T-cell (primary cell): ENCODE results near the gene RTF1. TPM values are rescaled to one million over a fixed set of nuclear protein-coding genes. Genes with fewer than 3 reads are reported as not detected.

Experiments
- ATAC-seq, 4 experiments: fragments of 200-7000 bp in 3 of 4; fragments of 150-1000 bp in 1 of 4; cut with Tn5 transposase; replicated peaks in 1 of 4; 1 replicate in 3 of 4; 2 replicates in 1 of 4; pipeline ENCODE4 v1.10.0; 2021; ENCODE audit warnings: moderate library complexity in 3 of 4, mild to moderate bottlenecking in 2 of 4, moderate number of reproducible peaks in 1 of 4
- CTCF ChIA-PET, 2 donors: fragments of 300-600 bp; sonication (Branson Sonifier 250); formaldehyde crosslinking; loops; one replicate each; lab custom pipeline; 2022; ENCODE audit warnings: antibody characterized with exemption in 2 of 2; lab: Charles Lee
- POLR2A ChIA-PET, 2 donors: fragments of 300-600 bp; sonication (Branson Sonifier 250); formaldehyde crosslinking; loops; one replicate each; lab custom pipeline; 2022; ENCODE audit warnings: antibody characterized with exemption in 2 of 2; lab: Charles Lee
- DNase-seq, 35 experiments: peaks; one replicate each; pipeline versions ENCODE4 v3.0.0 to v3.0.0-alpha.2; 2013 to 2023
- H3K27ac ChIP-seq: one replicate; pipeline ENCODE4 v1.5.1; 2013; ENCODE audit warnings: low read length
- H3K27me3 ChIP-seq, 2 experiments: replicated peaks in 1 of 2; 1 replicate in 1 of 2; 2 replicates in 1 of 2; pipeline versions ENCODE4 v1.6.1 to v1.7.0; 2013; ENCODE audit warnings: low read length in 1 of 2, mixed read lengths in 1 of 2; ENCODE audit not compliant: control insufficient read depth in 2 of 2, insufficient read depth in 2 of 2; ENCODE audit errors: extremely low read depth in 1 of 2
- H3K36me3 ChIP-seq, 2 donors: 1 replicate in 1 of 2; 2 replicates in 1 of 2; pipeline versions ENCODE4 v1.6.1 to v1.7.0; 2013; ENCODE audit warnings: low read length in 1 of 2; ENCODE audit not compliant: control insufficient read depth in 2 of 2, insufficient read depth in 1 of 2; ENCODE audit errors: extremely low read depth in 1 of 2
- H3K4me1 ChIP-seq, 2 experiments: 1 replicate in 1 of 2; 2 replicates in 1 of 2; pipeline versions ENCODE4 v1.6.1 to v1.7.0; 2013; ENCODE audit warnings: low read length in 2 of 2, mixed read lengths in 1 of 2; ENCODE audit not compliant: insufficient read depth in 2 of 2, control insufficient read depth in 1 of 2; ENCODE audit errors: extremely low read depth in 1 of 2
- H3K4me3 ChIP-seq, 2 donors: 1 replicate in 1 of 2; 2 replicates in 1 of 2; pipeline versions ENCODE4 v1.5.1 to v1.7.0; 2013; ENCODE audit warnings: mild to moderate bottlenecking in 2 of 2, low read length in 1 of 2, moderate library complexity in 1 of 2; ENCODE audit not compliant: control insufficient read depth in 1 of 2; ENCODE audit errors: extremely low read depth in 1 of 2
- H3K9me3 ChIP-seq: 2 replicates; pipeline ENCODE4 v1.7.0; 2013
- H3K27ac Mint-ChIP-seq, 2 donors: one replicate each; pipeline ENCODE4 v1.8.0; 2020 to 2021; ENCODE audit warnings: mild to moderate bottlenecking in 2 of 2, mixed read lengths in 2 of 2
- H3K27me3 Mint-ChIP-seq, 2 donors: one replicate each; pipeline ENCODE4 v1.8.0; 2021 to 2022; ENCODE audit warnings: mixed read lengths in 2 of 2
- H3K36me3 Mint-ChIP-seq: one replicate; pipeline ENCODE4 v1.8.0; 2021; ENCODE audit warnings: mixed read lengths
- H3K4me1 Mint-ChIP-seq, 3 donors: one replicate each; pipeline ENCODE4 v1.8.0; 2020 to 2022; ENCODE audit warnings: mixed read lengths in 3 of 3, mild to moderate bottlenecking in 1 of 3
- H3K4me3 Mint-ChIP-seq, 3 donors: one replicate each; pipeline ENCODE4 v1.8.0; 2020 to 2022; ENCODE audit warnings: mild to moderate bottlenecking in 3 of 3, mixed read lengths in 3 of 3, moderate library complexity in 3 of 3
- H3K9me3 Mint-ChIP-seq, 3 donors: one replicate each; pipeline ENCODE4 v1.8.0; 2020 to 2022; ENCODE audit warnings: mixed read lengths in 3 of 3
- WGBS: methylation state at CpG from one replicate; pipeline ENCODE4 v1.1.5; 2013; ENCODE audit warnings: missing lambda C conversion rate; ENCODE audit not compliant: insufficient coverage; 5-methylcytosine and 5-hydroxymethylcytosine counted together
- total RNA-seq, 35 experiments: library from RNA in 6 of 35; stranded (reverse) in 6 of 35; fragments of 120-200 nt in 1 of 35; gene quantifications; one replicate each; pipeline versions ENCODE4 v1.2.1 to v1.2.4 and lab custom pipeline; 2013 to 2026

RTF1 gene
- total RNA-seq, 5 donors from 2014 or later (not counting 1 experiment from before 2014, with no cell fraction given): 30.6 to 45.9 (median 37.5) TPM

DNA sequence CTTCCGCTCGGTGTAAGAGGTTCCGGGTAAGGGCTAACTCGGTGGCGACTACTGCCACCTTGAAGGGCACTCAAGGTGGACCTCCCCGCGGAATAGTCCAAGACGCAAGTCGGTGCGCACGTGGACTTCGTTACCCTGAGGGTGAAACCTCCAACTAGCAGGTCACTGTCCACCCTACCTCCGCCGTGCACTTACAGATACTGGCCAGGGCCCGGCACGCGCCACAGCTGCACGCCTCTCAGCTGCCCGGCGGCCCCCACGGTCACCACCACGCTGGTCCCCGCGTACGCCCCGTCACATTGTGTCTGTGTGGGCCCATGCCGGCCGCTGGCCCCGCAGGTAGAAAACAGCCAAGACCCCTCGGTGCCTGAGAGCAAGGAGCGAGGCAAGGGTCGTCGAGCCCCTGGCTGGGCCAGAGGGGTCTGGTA is 95.6 kb downstream of the RTF1 start:
- peaks cover 14 to 26% of the 10 kb centered on the region in 2 donors for H3K27me3 Mint-ChIP-seq
- H3K4me3 Mint-ChIP-seq: peak overlapping the region; percentile 72 to 80 (median 76)
- Histone ChIP-seq H3K36me3 (no peaks in the 10 kb centered on the region), H3K4me1 (peaks cover 11 to 34% of the 10 kb centered on the region in 2 experiments), H3K27me3 (peaks cover 5 to 44% of the 10 kb centered on the region in 2 experiments), H3K9me3 (no peaks in the 10 kb centered on the region), H3K27ac (no peak overlapping the region), H3K4me3 (peak overlapping the region; percentile 51 to 75)
- ChIA-PET CTCF (no interaction called here), POLR2A (no interaction called here)
- ATAC-seq (peak in 1 of 4 experiments; percentile 10), DNase-seq (no peak)
- 14% methylated on average over 33 of the region's 33 CpGs for WGBS
- peaks cover 3% of the 10 kb centered on the region for H3K36me3 Mint-ChIP-seq
- H3K4me1 Mint-ChIP-seq: peaks cover 24 to 34% (median 24%) of the 10 kb centered on the region in 3 donors
- H3K27ac Mint-ChIP-seq: peak overlapping the region in 1 of 2 donors; percentile 27
- H3K9me3 Mint-ChIP-seq: no peaks in the 10 kb centered on the region

DNA sequence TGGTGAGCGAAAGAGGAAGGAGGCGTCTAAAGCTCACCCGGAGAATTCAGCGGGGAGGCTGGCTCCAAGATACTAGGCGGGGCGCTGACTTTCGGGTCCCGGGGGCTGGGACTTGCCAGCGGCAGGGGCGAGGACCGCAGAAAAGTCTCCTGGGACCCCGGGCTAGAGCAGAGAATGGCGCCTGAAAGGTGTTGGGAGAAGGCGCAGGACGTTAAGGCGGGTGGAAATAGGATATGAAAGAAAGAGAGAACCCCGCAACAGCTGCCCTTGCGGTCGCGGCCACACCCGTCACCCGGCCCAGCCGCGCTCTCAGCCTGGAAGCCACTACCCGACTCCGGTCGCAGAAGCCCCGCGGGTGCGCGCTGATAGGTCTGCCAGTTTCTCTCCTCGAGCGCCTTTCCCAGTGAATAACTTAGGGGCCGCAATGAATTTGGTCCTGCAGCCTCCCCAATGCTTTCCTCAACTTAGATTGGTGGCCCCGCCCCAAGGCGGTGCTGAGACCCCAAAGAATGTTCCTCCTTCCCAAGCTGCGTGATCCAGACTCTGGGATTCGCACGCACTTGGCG is 96.1 kb downstream of the RTF1 start:
- POLR2A ChIA-PET: interaction anchor here in 1 of 2 donors (0.6 kb wide), 1 partner anchor 691 kb away, joined by 3 read pairs; no protein-coding TSS in a partner anchor
- ATAC-seq: peak; percentile 39 to 55 (median 52)
- H3K36me3 Mint-ChIP-seq: peaks cover 3% of the 10 kb centered on the region
- peak overlapping the region; percentile 51 to 75 for H3K4me3 ChIP-seq
- H3K9me3 ChIP-seq: no peaks in the 10 kb centered on the region
- H3K4me1 ChIP-seq: peaks cover 11 to 34% of the 10 kb centered on the region in 2 experiments
- H3K27ac ChIP-seq: peak overlapping the region; percentile 10
- H3K27me3 Mint-ChIP-seq: peaks cover 14 to 26% of the 10 kb centered on the region in 2 donors
- peak overlapping the region in 1 of 2 donors; percentile 34 for H3K27ac Mint-ChIP-seq
- H3K9me3 Mint-ChIP-seq: no peaks in the 10 kb centered on the region
- H3K36me3 ChIP-seq: no peaks in the 10 kb centered on the region
- peaks cover 5 to 44% of the 10 kb centered on the region in 2 experiments for H3K27me3 ChIP-seq
- 3% methylated on average over 40 of the region's 40 CpGs for WGBS
- CTCF ChIA-PET: no interaction called here
- DNase-seq: peak in 13 of 35 experiments; percentile 14 to 52 (median 27)
- H3K4me3 Mint-ChIP-seq: peak overlapping the region; percentile 72 to 80 (median 76)
- peaks cover 24 to 34% (median 24%) of the 10 kb centered on the region in 3 donors for H3K4me1 Mint-ChIP-seq

DNA sequence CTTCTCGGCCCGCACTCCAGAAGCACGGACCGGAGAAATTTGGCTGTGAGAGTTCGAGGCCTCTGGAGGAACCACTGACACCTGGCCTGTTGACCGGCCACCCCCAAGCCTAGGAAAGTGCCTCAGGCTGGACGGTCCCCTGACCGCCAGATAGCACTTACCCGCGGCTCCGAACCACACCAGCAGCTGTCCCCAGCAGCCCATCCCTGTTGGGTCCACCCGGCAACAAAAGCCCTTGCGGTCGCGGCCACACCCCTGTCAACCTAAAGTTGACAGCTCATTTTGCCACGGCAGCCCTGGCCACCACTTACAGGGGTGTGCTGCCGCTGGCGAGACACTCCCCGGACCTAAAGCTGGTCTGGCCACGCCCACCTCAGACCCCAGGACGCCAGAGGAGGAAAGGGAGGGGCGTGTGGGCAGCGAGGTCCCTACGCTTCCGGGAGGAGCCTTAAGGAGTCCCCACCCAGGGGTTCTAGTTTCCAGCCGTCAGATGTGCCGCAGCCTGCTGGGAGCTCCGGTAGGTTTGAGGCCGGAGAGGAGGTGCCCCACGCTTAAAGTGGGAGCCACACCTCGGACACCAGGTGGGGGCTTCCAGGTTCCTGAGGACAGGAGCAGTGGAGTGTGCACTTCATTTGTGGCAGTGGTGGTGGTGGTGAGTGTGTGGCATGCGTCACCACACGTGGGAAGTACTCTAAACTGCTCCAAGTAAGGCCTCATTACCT is 96.8 kb downstream of the RTF1 start, which contains the start of gene LTK:
LTK (minus strand) TSS at position 322 of the 722 bp plus-strand sequence; CDS start at position 204, 118 bp downstream.
- H3K4me1 Mint-ChIP-seq: peaks cover 24 to 34% (median 24%) of the 10 kb centered on the region in 3 donors
- 20% methylated on average over 27 of the region's 33 CpGs for WGBS
- ATAC-seq: peak in 3 of 4 experiments; percentile 26 to 33 (median 32)
- H3K27me3 Mint-ChIP-seq: peaks cover 14 to 26% of the 10 kb centered on the region in 2 donors
- DNase-seq: peak in 3 of 35 experiments; percentile 8 to 31 (median 14)
- Histone ChIP-seq H3K36me3 (no peaks in the 10 kb centered on the region), H3K4me3 (peak within 1 kb of the TSS; percentile 51 to 75), H3K27ac (peak within 1 kb of the TSS; percentile 38), H3K9me3 (no peaks in the 10 kb centered on the region), H3K27me3 (peaks cover 5 to 42% of the 10 kb centered on the region in 2 experiments), H3K4me1 (peaks cover 11 to 34% of the 10 kb centered on the region in 2 experiments)
- no peaks in the 10 kb centered on the region for H3K9me3 Mint-ChIP-seq
- peaks cover 3% of the 10 kb centered on the region for H3K36me3 Mint-ChIP-seq
- H3K4me3 Mint-ChIP-seq: peak within 1 kb of the TSS; percentile 72 to 80 (median 76)
- CTCF ChIA-PET: no interaction called here
- peak within 1 kb of the TSS; percentile 34 to 39 for H3K27ac Mint-ChIP-seq
- POLR2A ChIA-PET: interaction anchor here in 1 of 2 donors (0.6 kb wide), 1 partner anchor 691 kb away, joined by 3 read pairs; no protein-coding TSS in a partner anchor

DNA sequence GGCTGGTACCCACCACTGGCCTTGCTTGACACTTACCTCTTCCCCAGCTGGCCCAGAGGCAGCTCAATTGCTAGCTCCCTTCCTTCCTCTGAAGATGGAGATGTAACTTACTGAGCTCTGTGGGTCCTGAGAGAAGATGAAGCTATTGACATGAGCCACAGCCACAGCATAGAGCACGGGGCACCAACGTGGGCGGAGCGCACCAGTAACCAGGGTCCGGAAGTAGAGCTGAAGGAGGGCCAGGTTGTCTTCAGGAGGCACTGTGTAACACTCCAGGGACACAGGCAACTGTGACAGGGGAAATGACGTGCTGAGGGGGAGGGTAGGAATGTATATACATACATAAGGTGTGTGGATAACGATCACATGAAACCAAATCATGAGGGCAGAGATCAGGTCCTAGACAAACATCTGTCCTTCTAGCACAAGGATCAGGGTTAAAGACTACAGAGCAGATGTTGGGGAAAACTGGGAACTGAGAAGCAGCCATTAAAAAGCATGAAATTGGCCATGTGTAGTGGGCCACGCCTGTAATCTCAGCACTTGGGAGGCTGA is 101.1 kb downstream of the RTF1 start:
- no peak overlapping the region for H3K4me3 Mint-ChIP-seq
- no peak overlapping the region for H3K27ac Mint-ChIP-seq
- Histone ChIP-seq H3K4me3 (no peak overlapping the region), H3K9me3 (no peaks in the 10 kb centered on the region), H3K4me1 (peaks cover 6 to 16% of the 10 kb centered on the region in 2 experiments), H3K27ac (no peak overlapping the region), H3K36me3 (peaks cover 3 to 6% of the 10 kb centered on the region in 2 donors), H3K27me3 (peaks cover 0 to 11% of the 10 kb centered on the region in 2 experiments)
- CTCF ChIA-PET: no interaction called here
- no peaks in the 10 kb centered on the region for H3K9me3 Mint-ChIP-seq
- POLR2A ChIA-PET: no interaction called here
- WGBS: 92% methylated on average over 7 of the region's 8 CpGs
- H3K4me1 Mint-ChIP-seq: peaks cover 13 to 21% (median 14%) of the 10 kb centered on the region in 3 donors
- DNase-seq: no peak
- H3K36me3 Mint-ChIP-seq: peaks cover 8% of the 10 kb centered on the region
- no peak for ATAC-seq
- peaks cover under 1 to 6% of the 10 kb centered on the region in 2 donors for H3K27me3 Mint-ChIP-seq

DNA sequence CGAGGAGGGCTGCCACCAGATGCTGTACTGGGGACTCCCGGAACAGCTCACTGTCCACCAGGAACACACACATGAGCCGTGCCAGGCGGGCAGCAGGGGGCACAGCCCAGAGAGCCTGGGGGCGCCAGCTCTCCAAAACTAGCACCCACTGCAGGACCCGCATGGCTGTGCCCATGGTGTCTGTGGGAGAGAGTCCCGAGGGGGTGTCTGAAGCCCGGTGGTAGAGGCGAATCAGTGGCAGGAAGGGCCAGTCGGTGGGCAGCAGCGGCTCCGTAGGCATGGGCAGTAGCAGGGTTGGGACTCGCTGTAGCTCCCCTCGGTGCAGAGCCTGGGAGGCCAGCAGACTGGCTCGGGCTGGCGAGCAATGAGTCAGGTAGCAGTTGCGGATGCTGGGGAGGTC is 103.7 kb downstream of the RTF1 start:
- Histone ChIP-seq H3K9me3 (no peaks in the 10 kb centered on the region), H3K4me1 (no peaks in the 10 kb centered on the region), H3K4me3 (no peak overlapping the region), H3K27ac (no peak overlapping the region), H3K27me3 (no peaks in the 10 kb centered on the region), H3K36me3 (peaks cover 5 to 10% of the 10 kb centered on the region in 2 donors)
- peaks cover 11% of the 10 kb centered on the region for H3K36me3 Mint-ChIP-seq
- CTCF ChIA-PET: interaction anchor here in 1 of 2 donors (0.6 kb wide), 1 partner anchor 256 kb away, joined by 3 read pairs; no protein-coding TSS in a partner anchor
- POLR2A ChIA-PET: no interaction called here
- ATAC-seq (no peak), DNase-seq (no peak)
- no peak overlapping the region for H3K27ac Mint-ChIP-seq
- no peak overlapping the region for H3K4me3 Mint-ChIP-seq
- no peaks in the 10 kb centered on the region for H3K27me3 Mint-ChIP-seq
- WGBS: 99% methylated on average over 13 of the region's 17 CpGs
- no peaks in the 10 kb centered on the region for H3K4me1 Mint-ChIP-seq
- no peaks in the 10 kb centered on the region for H3K9me3 Mint-ChIP-seq

DNA sequence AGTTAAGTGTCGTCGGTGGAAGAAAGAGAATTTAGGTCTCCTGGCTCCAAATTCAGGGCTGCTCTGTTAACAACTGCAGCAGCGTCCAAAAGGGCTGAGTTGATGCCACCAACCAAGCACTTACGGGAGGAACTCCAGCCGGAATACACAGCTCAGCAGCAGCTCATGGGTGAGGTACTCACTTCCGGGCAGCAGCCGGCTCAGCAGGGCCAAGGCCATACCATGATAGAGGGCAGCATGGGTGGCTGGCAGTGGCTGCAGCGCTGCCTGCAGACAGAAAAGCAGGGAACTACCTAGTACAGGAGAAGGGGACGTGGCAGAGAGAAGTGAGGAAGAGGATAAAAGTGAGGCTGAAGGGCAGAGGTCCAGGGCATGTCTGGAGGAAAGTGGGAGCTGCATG is 104.7 kb downstream of the RTF1 start:
- Mint-ChIP-seq H3K36me3 (peaks cover 17% of the 10 kb centered on the region), H3K4me1 (no peaks in the 10 kb centered on the region), H3K4me3 (no peak overlapping the region), H3K27ac (no peak overlapping the region), H3K9me3 (no peaks in the 10 kb centered on the region), H3K27me3 (no peaks in the 10 kb centered on the region)
- H3K4me3 ChIP-seq: no peak overlapping the region
- no peak for DNase-seq
- no peaks in the 10 kb centered on the region for H3K9me3 ChIP-seq
- ChIA-PET POLR2A (no interaction called here), CTCF (no interaction called here)
- H3K36me3 ChIP-seq: peaks cover 5 to 18% of the 10 kb centered on the region in 2 donors
- WGBS: 93% methylated on average over 6 of the region's 9 CpGs
- no peak for ATAC-seq
- H3K27me3 ChIP-seq: no peaks in the 10 kb centered on the region
- no peaks in the 10 kb centered on the region for H3K4me1 ChIP-seq
- H3K27ac ChIP-seq: no peak overlapping the region
